Panc1 (cell line): ENCODE data around the gene C12orf56. TPM values are rescaled to one million over a fixed set of nuclear protein-coding genes. Genes with fewer than 3 reads are reported as not detected.

Experiments
- ATAC-seq: fragments of 200-7000 bp; cut with Tn5 transposase; 2 replicates; pipeline ENCODE4 v1.9.1; 2020; ENCODE audit warnings: mild to moderate bottlenecking, moderate library complexity
- BruUV-seq: library from RNA; stranded (reverse); fragments of 400-500 nt; replicated peaks from 2 replicates; lab custom pipeline; 2021; lab: Mats Ljungman, UMichigan
- CTCF ChIA-PET: fragments of 300-600 bp; sonication (Branson Sonifier 250); formaldehyde crosslinking; loops from one replicate; lab custom pipeline; 2022; ENCODE audit warnings: antibody characterized with exemption; lab: Charles Lee
- POLR2A ChIA-PET: fragments of 300-600 bp; sonication (Branson Sonifier 250); formaldehyde crosslinking; loops from one replicate; lab custom pipeline; 2022; ENCODE audit warnings: antibody characterized with exemption; lab: Charles Lee
- DNase-seq: peaks from one replicate; pipeline ENCODE4 v3.0.0-alpha.2; 2010; ENCODE audit warnings: low read depth, low spot score
- H3K27ac ChIP-seq: 2 replicates; pipeline ENCODE4 v1.5.1; 2011; ENCODE audit warnings: mild to moderate bottlenecking, low read length, inconsistent platforms
- H3K27me3 ChIP-seq: fragments of 200-500 bp; sonication (Bioruptor generic); 2 replicates; pipeline ENCODE4 v1.6.0; 2014; ENCODE audit warnings: low read length, inconsistent platforms; ENCODE audit not compliant: control insufficient read depth, insufficient read depth
- H3K36me3 ChIP-seq: fragments of 200-500 bp; sonication (Bioruptor generic); 2 replicates; pipeline ENCODE4 v1.5.1; 2014; ENCODE audit warnings: inconsistent platforms, mild to moderate bottlenecking, low read length, moderate library complexity; ENCODE audit not compliant: control insufficient read depth, insufficient read depth
- H3K4me1 ChIP-seq: 2 replicates; pipeline ENCODE4 v1.5.1; 2011; ENCODE audit warnings: inconsistent platforms, mild to moderate bottlenecking, low read length, moderate library complexity; ENCODE audit not compliant: control insufficient read depth, insufficient read depth
- H3K4me3 ChIP-seq, 2 experiments: 2 replicates each; pipeline ENCODE4 v1.5.1; 2011 to 2012; ENCODE audit warnings: low read depth in 2 of 2, low read length in 2 of 2, mild to moderate bottlenecking in 2 of 2, inconsistent platforms in 1 of 2, moderate library complexity in 1 of 2
- H3K9me3 ChIP-seq: fragments of 200-500 bp; sonication (Bioruptor generic); 2 replicates; pipeline ENCODE4 v1.5.1; 2014; ENCODE audit warnings: low read depth, mild to moderate bottlenecking, inconsistent platforms, low read length, moderate library complexity; ENCODE audit not compliant: control insufficient read depth, insufficient read depth
- CTCF ChIP-seq: fragments of 450-650 bp; IDR thresholded peaks from 2 replicates; pipeline ENCODE4 v1.5.1; 2017; ENCODE audit warnings: mild to moderate bottlenecking
- POLR2AphosphoS5 ChIP-seq: IDR thresholded peaks from 2 replicates; pipeline ENCODE4 v1.6.1; 2012; ENCODE audit warnings: mild to moderate bottlenecking, low read depth, low read length, moderate library complexity
- REST ChIP-seq, 2 experiments: IDR thresholded peaks; 2 replicates each; pipeline ENCODE4 v1.6.1; 2011 to 2012; ENCODE audit warnings: low read depth in 2 of 2, control low read depth in 1 of 2, low read length in 1 of 2, mild to moderate bottlenecking in 1 of 2, moderate library complexity in 1 of 2; ENCODE audit not compliant: insufficient read depth in 1 of 2
- SIN3A ChIP-seq: IDR thresholded peaks from 2 replicates; pipeline ENCODE4 v1.6.1; 2012; ENCODE audit warnings: low read depth, mild to moderate bottlenecking, low read length, moderate library complexity, borderline replicate concordance; ENCODE audit not compliant: insufficient read depth
- TCF7L2 ChIP-seq: IDR thresholded peaks from 2 replicates; pipeline ENCODE4 v1.6.1; 2011; ENCODE audit warnings: mild to moderate bottlenecking, low read depth, low read length, inconsistent platforms
- in situ Hi-C: cut with HindIII; loops from 2 replicates; pipeline ENCODE4 v1.10.0; 2016; ENCODE audit warnings: low sequenced_read_pairs, low pct_unique_long_range_greater_than_20kb
- intact Hi-C: fragments of 100-400 bp; cut with micrococcal nuclease; formaldehyde crosslinking; loops from one replicate; pipeline ENCODE4 v1.10.0; 2022; ENCODE audit not compliant: unreplicated experiment
- total RNA-seq: library from RNA; stranded (reverse); gene quantifications from one replicate; pipeline ENCODE4 v1.2.1, GENCODE V29; 2021; ENCODE audit not compliant: unreplicated experiment

The C12orf56 gene
- total RNA-seq, 1 experiment from 2014 or later, result 2.8 TPM

GRCh38 chr12:64433915-64434314 lies 43.4 kb upstream of the C12orf56 start:
- intact Hi-C loops (no loop called here), in situ Hi-C loops (no loop called here)
- CTCF ChIA-PET, result no interaction called here
- POLR2A ChIA-PET, result no interaction called here
- Histone ChIP-seq H3K9me3 (no peaks in the 10 kb centered on the region), H3K27me3 (no peaks in the 10 kb centered on the region), H3K4me1 (no peaks in the 10 kb centered on the region), H3K27ac (no peak overlapping the region), H3K36me3 (peaks cover 56% of the 10 kb centered on the region), H3K4me3 (no peak overlapping the region)
- no peak for ATAC-seq
- no TSS peak for BruUV-seq
- DNase-seq, result no peak
- TF ChIP-seq CTCF (no peak), POLR2AphosphoS5 (no peak)

- H3K4me1 ChIP-seq, result no peaks in the 10 kb centered on the region
- no peak for ATAC-seq
- ChIA-PET CTCF (no interaction called here), POLR2A (no interaction called here)
- H3K4me3 ChIP-seq, result no peak overlapping the region
- H3K36me3 ChIP-seq, result peaks cover 70% of the 10 kb centered on the region
- H3K27ac ChIP-seq, result no peak overlapping the region
- no peak for TF ChIP-seq POLR2AphosphoS5
- no peak for TF ChIP-seq TCF7L2
- TF ChIP-seq SIN3A, result no peak
- TF ChIP-seq CTCF, result no peak
- no peak for TF ChIP-seq REST (IDR thresholded peaks at IDR 0.05; ENCODE audit: insufficient read depth in 1 of 2, low read depth in 2 of 2, low read length in 1 of 2)
- H3K9me3 ChIP-seq, result no peaks in the 10 kb centered on the region
- no peak for DNase-seq
- H3K27me3 ChIP-seq, result no peaks in the 10 kb centered on the region
- BruUV-seq, result no TSS peak
- in situ Hi-C loops (no loop called here), intact Hi-C loops (no loop called here)
Observed at GRCh38 chr12:64431791-64432190, 41.2 kb upstream of the C12orf56 start.
